Colonic mucosa (tissue), 4 donors: ENCODE measurements around the gene SMIM14. TPM values are rescaled to one million over a fixed set of nuclear protein-coding genes. Genes with fewer than 3 reads are reported as not detected.

Experiments used
- DNase-seq: peaks from one replicate; pipeline ENCODE4 v3.0.0-alpha.2; 2020
- H3K27ac ChIP-seq: fragments of 200-600 bp; one replicate; pipeline ENCODE4 v1.8.0; 2021
- H3K27me3 ChIP-seq: fragments of 200-600 bp; one replicate; pipeline ENCODE4 v1.8.0; 2021
- H3K36me3 ChIP-seq: fragments of 200-600 bp; one replicate; pipeline ENCODE4 v1.8.0; 2021
- H3K4me1 ChIP-seq: fragments of 200-600 bp; one replicate; pipeline ENCODE4 v1.8.0; 2021; ENCODE audit warnings: mild to moderate bottlenecking
- H3K4me3 ChIP-seq: fragments of 200-600 bp; one replicate; pipeline ENCODE4 v1.8.0; 2021
- H3K9ac ChIP-seq, 2 donors: one replicate each; pipeline ENCODE4 v1.7.0; 2013; ENCODE audit warnings: control low read depth in 2 of 2, low read depth in 2 of 2, low read length in 2 of 2
- H3K9me3 ChIP-seq: fragments of 200-600 bp; one replicate; pipeline ENCODE4 v1.8.0; 2021
- intact Hi-C: fragments of 100-400 bp; cut with DNase I; formaldehyde crosslinking; loops from one replicate; pipeline ENCODE4 v1.14.1; 2022
- total RNA-seq, 2 donors: library from RNA; stranded (reverse); fragmentation: NEBNext Ultra II Directional in 1 of 2; extraction: Animal tissue kit (Norgen Biotek cat#: 25700) in 1 of 2; gene quantifications; one replicate each; pipeline ENCODE4 v1.2.1, GENCODE V29; 2021
- TF ChIP-seq, protein P1 (sequence below): fragments of 200-600 bp; IDR thresholded peaks from one replicate; pipeline ENCODE4 v1.8.0; 2022; ENCODE audit warnings: antibody characterized with exemption, mild to moderate bottlenecking
- donor health status: healthy.
- donor health status: DM: no; HTN: no; CAD: no.
- donor health status: DM: no; HTN: no; CAD: no.

The SMIM14 gene
- total RNA-seq, 2 donors from 2014 or later: 69.4 to 127 TPM

DNA sequence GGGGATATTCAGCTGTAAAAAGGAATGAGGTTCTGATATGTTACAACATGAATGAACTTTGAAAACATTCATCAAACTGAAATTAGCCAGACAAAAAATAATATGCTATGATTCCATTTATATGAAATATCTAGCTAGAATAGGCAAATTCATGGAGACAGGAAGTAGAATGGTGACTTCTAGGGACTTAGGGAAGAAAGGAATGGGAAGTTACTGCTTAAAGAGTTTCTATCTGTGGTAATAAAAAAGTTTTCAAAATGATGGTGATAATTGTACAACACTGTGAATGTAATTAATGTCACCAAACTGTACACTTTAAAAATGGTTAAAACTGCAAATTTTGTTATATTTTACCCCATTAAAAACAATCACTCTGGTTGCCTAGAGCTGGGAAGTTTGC is 30.2 kb downstream of the SMIM14 start:
- no peak overlapping the region for H3K27ac ChIP-seq
- H3K9me3 ChIP-seq: no peaks in the 10 kb centered on the region

DNA sequence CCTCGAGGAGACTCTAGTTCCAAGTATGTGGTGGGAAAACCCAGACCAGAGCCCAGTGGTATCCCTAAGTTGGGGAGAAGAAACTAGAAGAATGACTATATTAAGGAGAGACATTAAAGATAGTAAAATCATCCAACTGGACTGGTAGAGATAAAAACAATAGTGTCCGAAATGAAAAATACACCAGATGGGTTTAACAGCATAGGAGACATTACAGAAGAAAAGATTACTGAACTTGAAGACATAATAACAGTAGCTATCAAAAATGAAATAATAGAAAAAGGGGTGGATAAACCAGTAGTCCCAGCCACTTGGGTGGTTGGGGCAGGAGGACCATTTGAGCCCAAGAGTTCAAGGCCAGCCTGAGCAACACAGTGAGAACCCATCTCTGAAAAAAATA is 31.9 kb downstream of the SMIM14 start:
- DNase-seq: no peak
- Histone ChIP-seq H3K4me1 (no peaks in the 10 kb centered on the region), H3K9ac (no peak overlapping the region), H3K36me3 (no peaks in the 10 kb centered on the region), H3K4me3 (no peak overlapping the region), H3K9me3 (no peaks in the 10 kb centered on the region), H3K27me3 (no peaks in the 10 kb centered on the region), H3K27ac (no peak overlapping the region)
- TF ChIP-seq, protein P1, sequence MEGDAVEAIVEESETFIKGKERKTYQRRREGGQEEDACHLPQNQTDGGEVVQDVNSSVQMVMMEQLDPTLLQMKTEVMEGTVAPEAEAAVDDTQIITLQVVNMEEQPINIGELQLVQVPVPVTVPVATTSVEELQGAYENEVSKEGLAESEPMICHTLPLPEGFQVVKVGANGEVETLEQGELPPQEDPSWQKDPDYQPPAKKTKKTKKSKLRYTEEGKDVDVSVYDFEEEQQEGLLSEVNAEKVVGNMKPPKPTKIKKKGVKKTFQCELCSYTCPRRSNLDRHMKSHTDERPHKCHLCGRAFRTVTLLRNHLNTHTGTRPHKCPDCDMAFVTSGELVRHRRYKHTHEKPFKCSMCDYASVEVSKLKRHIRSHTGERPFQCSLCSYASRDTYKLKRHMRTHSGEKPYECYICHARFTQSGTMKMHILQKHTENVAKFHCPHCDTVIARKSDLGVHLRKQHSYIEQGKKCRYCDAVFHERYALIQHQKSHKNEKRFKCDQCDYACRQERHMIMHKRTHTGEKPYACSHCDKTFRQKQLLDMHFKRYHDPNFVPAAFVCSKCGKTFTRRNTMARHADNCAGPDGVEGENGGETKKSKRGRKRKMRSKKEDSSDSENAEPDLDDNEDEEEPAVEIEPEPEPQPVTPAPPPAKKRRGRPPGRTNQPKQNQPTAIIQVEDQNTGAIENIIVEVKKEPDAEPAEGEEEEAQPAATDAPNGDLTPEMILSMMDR: no peak
- intact Hi-C loops: no loop called here

More for the DNA sequence above, 30.2 kb downstream of the SMIM14 start:
- Histone ChIP-seq H3K4me1 (no peaks in the 10 kb centered on the region), H3K27me3 (no peaks in the 10 kb centered on the region), H3K9ac (no peak overlapping the region), H3K4me3 (no peak overlapping the region), H3K36me3 (no peaks in the 10 kb centered on the region)
- DNase-seq: no peak
- intact Hi-C loops: no loop called here
- TF ChIP-seq, protein P1: no peak

DNA sequence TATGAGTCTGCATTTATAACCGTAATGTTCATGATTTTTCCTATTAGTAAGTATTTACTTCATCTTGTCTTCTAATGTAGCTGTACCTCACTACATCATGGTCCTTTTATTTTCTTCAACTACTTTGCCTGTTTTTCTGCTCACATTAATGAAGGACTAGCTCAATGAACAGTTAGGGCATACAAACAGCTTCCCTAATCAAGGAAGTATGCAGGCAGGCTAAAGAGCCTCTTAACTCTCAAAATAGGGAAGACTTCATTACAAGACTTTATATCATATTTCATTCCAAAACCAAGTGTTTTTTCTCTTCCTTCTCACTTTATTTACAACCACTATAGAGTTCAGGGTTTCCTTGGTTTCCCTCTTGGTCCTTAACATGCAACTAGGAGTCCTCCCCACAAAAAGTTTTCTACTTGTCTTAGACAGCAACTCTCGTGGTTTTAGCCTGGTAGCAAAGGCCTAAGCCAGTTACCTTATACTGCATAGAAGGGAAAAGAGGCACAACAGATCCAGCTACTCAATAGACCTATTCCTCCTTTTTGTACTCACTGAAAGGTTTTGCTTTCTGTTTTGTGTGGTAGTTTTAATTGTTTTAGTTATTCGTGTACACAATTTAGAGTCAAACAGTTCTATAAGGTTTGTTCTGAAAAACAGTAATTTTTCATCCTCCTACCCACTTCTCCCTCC is 40.8 kb downstream of the SMIM14 start:
- Histone ChIP-seq H3K4me1 (no peaks in the 10 kb centered on the region), H3K9ac (no peak overlapping the region), H3K9me3 (no peaks in the 10 kb centered on the region), H3K27me3 (no peaks in the 10 kb centered on the region), H3K27ac (no peak overlapping the region), H3K4me3 (no peak overlapping the region), H3K36me3 (no peaks in the 10 kb centered on the region)
- intact Hi-C loops: no loop called here
- TF ChIP-seq, protein P1: no peak
- DNase-seq: no peak

DNA sequence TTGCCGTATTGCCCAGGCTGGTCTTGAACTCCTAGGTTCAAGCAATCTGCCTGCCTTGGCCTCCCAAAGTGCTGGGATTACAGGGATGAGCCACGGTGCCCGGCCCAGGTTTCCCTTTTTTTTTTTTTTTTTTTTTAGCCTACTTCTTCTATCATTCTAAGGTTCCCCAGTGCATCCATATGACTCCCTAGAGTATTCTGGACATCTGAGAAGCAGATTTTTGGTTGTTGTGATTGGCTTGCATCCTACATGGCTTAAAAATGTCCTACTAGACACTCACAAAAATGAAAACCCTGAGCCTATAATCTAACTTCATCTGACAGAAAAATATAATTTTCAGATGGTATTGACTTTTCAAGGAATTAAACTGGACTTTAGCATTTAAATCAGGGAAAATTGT is 41.7 kb downstream of the SMIM14 start:
- H3K4me1 ChIP-seq: no peaks in the 10 kb centered on the region
- H3K27ac ChIP-seq: no peak overlapping the region
- TF ChIP-seq, protein P1: no peak
- H3K9me3 ChIP-seq: no peaks in the 10 kb centered on the region
- H3K9ac ChIP-seq: no peak overlapping the region
- DNase-seq: no peak
- intact Hi-C loops: no loop called here
- no peaks in the 10 kb centered on the region for H3K27me3 ChIP-seq
- H3K4me3 ChIP-seq: no peak overlapping the region
- no peaks in the 10 kb centered on the region for H3K36me3 ChIP-seq

DNA sequence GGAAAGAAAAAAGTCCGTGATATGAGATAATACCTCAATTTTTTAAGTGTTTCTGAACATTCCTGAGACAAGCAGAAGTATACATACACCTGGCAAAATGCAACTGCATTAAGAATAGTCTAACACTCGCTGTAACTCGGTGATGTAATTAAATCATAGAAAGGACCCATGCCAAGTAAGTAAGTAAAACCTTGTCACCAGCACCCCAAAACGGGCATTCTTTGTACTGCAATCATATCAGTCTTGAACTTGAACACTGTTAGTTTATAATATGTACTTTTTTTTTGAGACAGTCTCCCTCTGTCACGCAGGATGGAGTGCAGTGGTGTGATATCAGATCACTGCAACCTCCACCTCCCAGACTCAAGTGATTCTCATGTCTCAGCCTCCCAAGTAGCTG is 47.4 kb downstream of the SMIM14 start:
- Histone ChIP-seq H3K4me1 (no peaks in the 10 kb centered on the region), H3K27ac (no peak overlapping the region), H3K9me3 (no peaks in the 10 kb centered on the region), H3K36me3 (no peaks in the 10 kb centered on the region), H3K27me3 (no peaks in the 10 kb centered on the region), H3K4me3 (no peak overlapping the region), H3K9ac (no peak overlapping the region)
- intact Hi-C loops: no loop called here
- DNase-seq: peak; percentile 61
- TF ChIP-seq, protein P1: no peak
